IMR-90 (cell line): ENCODE results near the gene PRSS33. TPM values are rescaled to one million over a fixed set of nuclear protein-coding genes. Genes with fewer than 3 reads are reported as not detected.

Experiments
- ATAC-seq: fragments of 200-7000 bp; cut with Tn5 transposase; 2 replicates; pipeline ENCODE4 v1.9.1; 2020; ENCODE audit warnings: low read depth, mild to moderate bottlenecking, moderate library complexity
- BruUV-seq: library from RNA; stranded (reverse); fragments of 400-500 nt; replicated peaks from 2 replicates; lab custom pipeline; 2021; lab: Mats Ljungman, UMichigan
- CTCF ChIA-PET: fragments of 300-600 bp; formaldehyde crosslinking; extraction: SDS; loops from one replicate; lab custom pipeline; 2021; ENCODE audit warnings: antibody characterized with exemption; lab: Yijun Ruan, JAX
- POLR2A ChIA-PET: fragments of 300-600 bp; sonication (Branson Sonifier 250); formaldehyde crosslinking; loops from one replicate; lab custom pipeline; 2022; ENCODE audit warnings: antibody characterized with exemption; ENCODE audit not compliant: unreplicated experiment; lab: Charles Lee
- DNase-seq: peaks from one replicate; pipeline ENCODE4 v3.0.0; 2013
- H2AFZ ChIP-seq: replicated peaks from 2 replicates; pipeline ENCODE3; 2013; ENCODE audit warnings: low read length, mild to moderate bottlenecking; ENCODE audit not compliant: poor library complexity
- H2AK5ac ChIP-seq: 2 replicates; pipeline ENCODE4 v1.6.1; 2013; ENCODE audit warnings: low read depth, low read length, inconsistent platforms
- H2AK9ac ChIP-seq: replicated peaks from 2 replicates; pipeline ENCODE3; 2013; ENCODE audit warnings: mild to moderate bottlenecking, low read depth, low read length, moderate library complexity; ENCODE audit not compliant: poor library complexity
- H2BK120ac ChIP-seq: 2 replicates; pipeline ENCODE4 v1.6.1; 2013; ENCODE audit warnings: low read depth, low read length, inconsistent platforms
- H2BK15ac ChIP-seq: 3 replicates; pipeline ENCODE4 v1.6.1; 2013; ENCODE audit warnings: low read depth, low read length, inconsistent platforms
- H2BK20ac ChIP-seq: 2 replicates; pipeline ENCODE4 v1.6.1; 2013; ENCODE audit warnings: low read depth, mild to moderate bottlenecking, inconsistent platforms, low read length, moderate library complexity
- H2BK5ac ChIP-seq: 2 replicates; pipeline ENCODE4 v1.6.1; 2013; ENCODE audit warnings: mild to moderate bottlenecking, low read depth, low read length, inconsistent platforms; ENCODE audit not compliant: poor library complexity, severe bottlenecking
- H3K14ac ChIP-seq: replicated peaks from 2 replicates; pipeline ENCODE4 v1.6.1; 2013; ENCODE audit warnings: low read depth, low read length, inconsistent platforms
- H3K18ac ChIP-seq: 2 replicates; pipeline ENCODE4 v1.6.1; 2013; ENCODE audit warnings: low read depth, low read length, control low read depth
- H3K23ac ChIP-seq: 2 replicates; pipeline ENCODE4 v1.6.1; 2013; ENCODE audit warnings: low read depth, low read length, inconsistent platforms
- H3K27ac ChIP-seq: 2 replicates; pipeline ENCODE4 v1.5.1; 2013; ENCODE audit warnings: mild to moderate bottlenecking, control low read depth, low read length; ENCODE audit not compliant: insufficient read depth
- H3K27me3 ChIP-seq: 2 replicates; pipeline ENCODE4 v1.6.1; 2013; ENCODE audit warnings: low read length; ENCODE audit not compliant: control insufficient read depth, insufficient read depth
- H3K36me3 ChIP-seq: 2 replicates; pipeline ENCODE4 v1.6.1; 2013; ENCODE audit warnings: low read length, mixed read lengths; ENCODE audit not compliant: control insufficient read depth, insufficient read depth
- H3K4ac ChIP-seq: 2 replicates; pipeline ENCODE4 v1.6.1; 2013; ENCODE audit warnings: low read depth, low read length, inconsistent platforms
- H3K4me1 ChIP-seq: 2 replicates; pipeline ENCODE4 v1.6.1; 2013; ENCODE audit warnings: low read length, mixed read lengths; ENCODE audit not compliant: control insufficient read depth, insufficient read depth
- H3K4me2 ChIP-seq: 2 replicates; pipeline ENCODE4 v1.6.1; 2013; ENCODE audit warnings: low read depth, mild to moderate bottlenecking, control low read depth, low read length, moderate library complexity
- H3K4me3 ChIP-seq: 2 replicates; pipeline ENCODE4 v1.5.1; 2013; ENCODE audit warnings: low read depth, mild to moderate bottlenecking, control low read depth, low read length, moderate library complexity; ENCODE audit not compliant: insufficient read depth
- H3K56ac ChIP-seq: 2 replicates; pipeline ENCODE4 v1.6.1; 2013; ENCODE audit warnings: low read length, inconsistent platforms; ENCODE audit not compliant: insufficient read depth; ENCODE audit errors: extremely low read depth
- H3K79me1 ChIP-seq, 2 experiments: 2 replicates each; pipeline ENCODE4 v1.6.1; 2013; ENCODE audit warnings: low read length in 2 of 2, inconsistent platforms in 1 of 2, low read depth in 1 of 2
- H3K9ac ChIP-seq: 2 replicates; pipeline ENCODE4 v1.6.1; 2013; ENCODE audit warnings: low read depth, low read length, control low read depth
- H3K9me1 ChIP-seq: 2 replicates; pipeline ENCODE4 v1.6.1; 2013; ENCODE audit warnings: low read length, inconsistent platforms; ENCODE audit not compliant: insufficient read depth
- H3K9me3 ChIP-seq: 2 replicates; pipeline ENCODE4 v1.6.1; 2013; ENCODE audit warnings: low read length; ENCODE audit not compliant: control insufficient read depth, insufficient read depth
- H4K20me1 ChIP-seq: 2 replicates; pipeline ENCODE4 v1.6.1; 2013; ENCODE audit warnings: low read length, inconsistent platforms; ENCODE audit not compliant: insufficient read depth
- H4K5ac ChIP-seq: 2 replicates; pipeline ENCODE4 v1.6.1; 2013; ENCODE audit warnings: mild to moderate bottlenecking, low read depth, low read length, control low read depth
- H4K8ac ChIP-seq, 2 experiments: 2 replicates each; pipeline ENCODE4 v1.6.1; 2013; ENCODE audit warnings: low read depth in 2 of 2, low read length in 2 of 2, control low read depth in 1 of 2, inconsistent platforms in 1 of 2
- H4K91ac ChIP-seq: 2 replicates; pipeline ENCODE4 v1.6.1; 2013; ENCODE audit warnings: low read depth, low read length, inconsistent platforms; ENCODE audit not compliant: insufficient read depth
- BHLHE40 ChIP-seq: fragments of 150-350 bp; IDR thresholded peaks from 2 replicates; pipeline ENCODE4 v1.6.1; 2016; ENCODE audit warnings: mild to moderate bottlenecking, low read depth, low read length
- CEBPB ChIP-seq: IDR thresholded peaks from 2 replicates; pipeline ENCODE4 v1.6.1; 2012; ENCODE audit warnings: low read depth, low read length, improper control_type of control experiment
- CHD1 ChIP-seq: IDR thresholded peaks from 2 replicates; pipeline ENCODE4 v1.6.1; 2012; ENCODE audit warnings: low read depth, low read length, improper control_type of control experiment
- FOS ChIP-seq: fragments of 150-350 bp; IDR thresholded peaks from 2 replicates; pipeline ENCODE4 v1.6.1; 2016; ENCODE audit warnings: low read depth, low read length
- MAZ ChIP-seq: IDR thresholded peaks from 2 replicates; pipeline ENCODE4 v1.6.1; 2012; ENCODE audit warnings: low read depth, mild to moderate bottlenecking, low read length, improper control_type of control experiment, moderate library complexity, borderline replicate concordance
- MXI1 ChIP-seq: IDR thresholded peaks from 2 replicates; pipeline ENCODE4 v1.6.1; 2012; ENCODE audit warnings: low read depth, mild to moderate bottlenecking, low read length, moderate library complexity, borderline replicate concordance
- NFE2L2 ChIP-seq: fragments of 150-350 bp; IDR thresholded peaks from 2 replicates; pipeline ENCODE4 v1.6.1; 2016; ENCODE audit warnings: low read depth, mild to moderate bottlenecking, low read length
- POLR2A ChIP-seq: IDR thresholded peaks from 2 replicates; pipeline ENCODE4 v1.6.1; 2012; ENCODE audit warnings: mild to moderate bottlenecking, low read depth, low read length
- RAD21 ChIP-seq: IDR thresholded peaks from 2 replicates; pipeline ENCODE4 v1.6.1; 2012; ENCODE audit warnings: low read length, improper control_type of control experiment
- RCOR1 ChIP-seq: IDR thresholded peaks from 2 replicates; pipeline ENCODE4 v1.6.1; 2012; ENCODE audit warnings: mild to moderate bottlenecking, low read length, improper control_type of control experiment; ENCODE audit not compliant: insufficient replicate concordance
- WGBS, 2 experiments: methylation state at CpG; one replicate each; pipeline versions ENCODE4 v1.1.5 to v1.1.7; 2013; ENCODE audit warnings: missing lambda C conversion rate in 2 of 2; ENCODE audit not compliant: insufficient read length in 1 of 2; ENCODE audit errors: extremely low coverage in 2 of 2; 5-methylcytosine and 5-hydroxymethylcytosine counted together
- dilution Hi-C: fragments of 300-500 bp; cut with HindIII; formaldehyde crosslinking; loops from one replicate; pipeline ENCODE4 v1.14.3; 2018; ENCODE audit warnings: low sequenced_read_pairs; ENCODE audit not compliant: unreplicated experiment
- in situ Hi-C: fragments of 300-500 bp; cut with MboI; formaldehyde crosslinking; loops from 3 replicates; pipeline ENCODE4 v1.14.3; 2019; ENCODE audit warnings: low sequenced_read_pairs, inconsistent platforms, mixed read lengths
- intact Hi-C: fragments of 100-400 bp; cut with micrococcal nuclease; formaldehyde crosslinking; loops from 2 replicates; pipeline ENCODE4 v1.10.0; 2022
- polyA plus RNA-seq, 3 experiments: library from polyadenylated mRNA; depleted of rRNA; stranded (reverse); fragments of >200 nt; gene quantifications; 2 replicates each; pipeline ENCODE4 v1.2.3, GENCODE V29; 2012; ENCODE audit warnings: low replicate concordance in 1 of 3
- total RNA-seq: library from RNA; depleted of rRNA; stranded (reverse); fragments of >200 nt; gene quantifications from 2 replicates; pipeline ENCODE4 v1.2.3, GENCODE V29; 2012
- TF ChIP-seq, protein P1 (sequence below): fragments of 150-350 bp; IDR thresholded peaks from 2 replicates; pipeline ENCODE4 v1.6.1; 2016; ENCODE audit warnings: low read depth, mild to moderate bottlenecking, low read length, moderate library complexity, borderline replicate concordance
- TF ChIP-seq, protein P2 (sequence below): conservative IDR thresholded peaks from 2 replicates; pipeline ENCODE4 v1.5.1; 2012; ENCODE audit warnings: mild to moderate bottlenecking, low read depth, low read length, improper control_type of control experiment

Gene PRSS33
- total and polyA plus RNA-seq, 2 of the 4 experiments (the other 2 are of a cell fraction) = not detected

DNA sequence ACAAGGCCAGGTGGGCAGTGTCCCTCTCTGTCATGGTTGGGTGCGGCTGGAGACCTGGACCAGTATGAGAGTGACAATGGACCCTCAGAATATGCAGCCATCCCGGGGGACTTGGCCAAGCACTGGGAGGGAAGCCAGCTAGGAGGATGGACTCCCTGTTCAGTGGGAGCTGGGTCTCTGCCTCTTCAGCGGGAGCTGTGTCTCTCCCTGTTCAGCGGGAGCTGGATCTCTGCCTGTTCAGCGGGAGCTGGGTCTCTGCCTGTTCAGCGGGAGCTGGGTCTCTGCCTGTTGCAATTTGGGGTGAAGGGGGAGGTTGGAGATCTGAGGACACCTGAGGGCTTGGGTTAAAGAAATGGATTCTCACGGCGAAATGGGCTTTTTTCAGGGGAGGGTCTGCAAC, 3.8 kb upstream of the PRSS33 start:
- Histone ChIP-seq H2BK5ac (no peak overlapping the region), H3K9me1 (no peaks in the 10 kb centered on the region), H4K5ac (no peak overlapping the region), H3K4me1 (no peaks in the 10 kb centered on the region), H3K79me1 (no peaks in the 10 kb centered on the region), H3K9ac (no peak overlapping the region), H4K20me1 (no peaks in the 10 kb centered on the region), H3K18ac (no peak overlapping the region), H3K27ac (no peak overlapping the region), H2AFZ (no peak overlapping the region), H3K27me3 (peaks cover 48% of the 10 kb centered on the region), H3K14ac (no peak overlapping the region), H3K36me3 (no peaks in the 10 kb centered on the region), H3K4me3 (no peak overlapping the region), H3K56ac (no peak overlapping the region), H2AK5ac (no peak overlapping the region), H4K91ac (no peak overlapping the region), H2BK120ac (no peak overlapping the region), H2BK20ac (no peak overlapping the region), H3K4me2 (no peak overlapping the region), H3K23ac (no peak overlapping the region), H4K8ac (no peak overlapping the region), H2BK15ac (no peak overlapping the region), H3K4ac (no peak overlapping the region), H3K9me3 (no peaks in the 10 kb centered on the region), H2AK9ac (no peak overlapping the region)
- intact Hi-C loops = loop anchor here (5.0 kb wide), 1 partner anchor 46 kb away; no protein-coding TSS in a partner anchor
- TF ChIP-seq, protein P1, sequence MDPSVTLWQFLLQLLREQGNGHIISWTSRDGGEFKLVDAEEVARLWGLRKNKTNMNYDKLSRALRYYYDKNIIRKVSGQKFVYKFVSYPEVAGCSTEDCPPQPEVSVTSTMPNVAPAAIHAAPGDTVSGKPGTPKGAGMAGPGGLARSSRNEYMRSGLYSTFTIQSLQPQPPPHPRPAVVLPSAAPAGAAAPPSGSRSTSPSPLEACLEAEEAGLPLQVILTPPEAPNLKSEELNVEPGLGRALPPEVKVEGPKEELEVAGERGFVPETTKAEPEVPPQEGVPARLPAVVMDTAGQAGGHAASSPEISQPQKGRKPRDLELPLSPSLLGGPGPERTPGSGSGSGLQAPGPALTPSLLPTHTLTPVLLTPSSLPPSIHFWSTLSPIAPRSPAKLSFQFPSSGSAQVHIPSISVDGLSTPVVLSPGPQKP = no peak
- TF ChIP-seq CEBPB (no peak), NFE2L2 (no peak), FOS (no peak), MXI1 (no peak), CHD1 (no peak), RCOR1 (no peak), POLR2A (no peak), RAD21 (no peak), BHLHE40 (no peak), MAZ (no peak)
- TF ChIP-seq, protein P2, sequence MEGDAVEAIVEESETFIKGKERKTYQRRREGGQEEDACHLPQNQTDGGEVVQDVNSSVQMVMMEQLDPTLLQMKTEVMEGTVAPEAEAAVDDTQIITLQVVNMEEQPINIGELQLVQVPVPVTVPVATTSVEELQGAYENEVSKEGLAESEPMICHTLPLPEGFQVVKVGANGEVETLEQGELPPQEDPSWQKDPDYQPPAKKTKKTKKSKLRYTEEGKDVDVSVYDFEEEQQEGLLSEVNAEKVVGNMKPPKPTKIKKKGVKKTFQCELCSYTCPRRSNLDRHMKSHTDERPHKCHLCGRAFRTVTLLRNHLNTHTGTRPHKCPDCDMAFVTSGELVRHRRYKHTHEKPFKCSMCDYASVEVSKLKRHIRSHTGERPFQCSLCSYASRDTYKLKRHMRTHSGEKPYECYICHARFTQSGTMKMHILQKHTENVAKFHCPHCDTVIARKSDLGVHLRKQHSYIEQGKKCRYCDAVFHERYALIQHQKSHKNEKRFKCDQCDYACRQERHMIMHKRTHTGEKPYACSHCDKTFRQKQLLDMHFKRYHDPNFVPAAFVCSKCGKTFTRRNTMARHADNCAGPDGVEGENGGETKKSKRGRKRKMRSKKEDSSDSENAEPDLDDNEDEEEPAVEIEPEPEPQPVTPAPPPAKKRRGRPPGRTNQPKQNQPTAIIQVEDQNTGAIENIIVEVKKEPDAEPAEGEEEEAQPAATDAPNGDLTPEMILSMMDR = no peak
- CTCF ChIA-PET = no interaction called here
- POLR2A ChIA-PET = no interaction called here
- DNase-seq = no peak
- in situ Hi-C loops = no loop called here
- dilution Hi-C loops = no loop called here
- no CpG with 5 or more reads among the region's 8 CpGs for WGBS, 2 experiments
- no peak for ATAC-seq
- no TSS peak for BruUV-seq
